ENCODE measurements around the gene ABTB2.

ABTB2 gene

GRCh38 chr11:34335801-34336200 is 22.0 kb downstream of the ABTB2 start:
- no peaks in the 10 kb centered on the region for H3K9me3 ChIP-seq
- no peak overlapping the region for H3K27ac ChIP-seq
- no peaks in the 10 kb centered on the region for H3K36me3 ChIP-seq
- H3K4me1 ChIP-seq: no peaks in the 10 kb centered on the region
- no peak overlapping the region for H3K9ac ChIP-seq
- H3K27me3 ChIP-seq: no peaks in the 10 kb centered on the region
- H3K4me2 ChIP-seq: no peak overlapping the region
- no peaks in the 10 kb centered on the region for H4K20me1 ChIP-seq
- no peak overlapping the region for H3K4me3 ChIP-seq
- TF ChIP-seq Cebpa-rat (IDR thresholded peaks at IDR 0.05): no peak

DNA sequence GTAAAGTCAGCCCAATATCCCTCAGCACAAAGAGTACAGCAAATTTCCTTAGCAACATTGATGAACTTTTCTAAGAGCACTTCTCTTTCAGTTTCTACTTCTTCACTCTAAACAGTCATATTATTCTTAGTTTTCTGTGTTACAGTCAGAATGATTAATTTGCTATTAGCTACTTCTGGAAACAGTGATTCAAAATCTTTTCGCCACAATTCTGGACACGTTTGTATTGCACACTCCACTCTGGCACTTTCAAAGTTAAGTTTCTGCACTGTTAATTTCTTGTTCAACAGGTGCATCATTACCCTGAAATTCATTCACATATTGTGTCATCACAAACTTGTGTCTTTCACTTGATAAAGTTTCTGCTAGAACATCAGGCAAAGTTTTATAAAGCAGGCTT is 22.5 kb downstream of the ABTB2 start:
- no peak overlapping the region for H3K9ac ChIP-seq
- H3K9me3 ChIP-seq: no peaks in the 10 kb centered on the region
- H3K4me3 ChIP-seq: no peak overlapping the region
- no peak overlapping the region for H3K27ac ChIP-seq
- no peak overlapping the region for H3K4me2 ChIP-seq
- no peaks in the 10 kb centered on the region for H3K27me3 ChIP-seq
- no peaks in the 10 kb centered on the region for H3K36me3 ChIP-seq
- no peak for TF ChIP-seq Cebpa-rat (IDR thresholded peaks at IDR 0.05)
- H4K20me1 ChIP-seq: no peaks in the 10 kb centered on the region
- H3K4me1 ChIP-seq: no peaks in the 10 kb centered on the region

GRCh38 chr11:34333787-34334186 is 24.0 kb downstream of the ABTB2 start:
- H3K36me3 ChIP-seq: no peaks in the 10 kb centered on the region
- H3K27ac ChIP-seq: no peak overlapping the region
- H3K4me1 ChIP-seq: no peaks in the 10 kb centered on the region
- H3K9ac ChIP-seq: no peak overlapping the region
- no peaks in the 10 kb centered on the region for H3K27me3 ChIP-seq
- H4K20me1 ChIP-seq: no peaks in the 10 kb centered on the region
- H3K4me2 ChIP-seq: no peak overlapping the region
- H3K4me3 ChIP-seq: no peak overlapping the region
- H3K9me3 ChIP-seq: no peaks in the 10 kb centered on the region
- TF ChIP-seq Cebpa-rat (IDR thresholded peaks at IDR 0.05): no peak

GRCh38 chr11:34332524-34332923 is 25.3 kb downstream of the ABTB2 start:
- Histone ChIP-seq H3K36me3 (no peaks in the 10 kb centered on the region), H3K27ac (no peak overlapping the region), H3K9ac (no peak overlapping the region), H3K4me1 (no peaks in the 10 kb centered on the region), H3K9me3 (no peaks in the 10 kb centered on the region), H3K4me3 (no peak overlapping the region), H3K4me2 (no peak overlapping the region), H4K20me1 (no peaks in the 10 kb centered on the region), H3K27me3 (no peaks in the 10 kb centered on the region)
- no peak for TF ChIP-seq Cebpa-rat (IDR thresholded peaks at IDR 0.05)

- no peaks in the 10 kb centered on the region for H3K4me1 ChIP-seq
- no peak overlapping the region for H3K4me2 ChIP-seq
- no peaks in the 10 kb centered on the region for H3K27me3 ChIP-seq
- H4K20me1 ChIP-seq: no peaks in the 10 kb centered on the region
- H3K4me3 ChIP-seq: no peak overlapping the region
- no peaks in the 10 kb centered on the region for H3K9me3 ChIP-seq
- H3K9ac ChIP-seq: no peak overlapping the region
- H3K27ac ChIP-seq: no peak overlapping the region
- no peak for TF ChIP-seq Cebpa-rat (IDR thresholded peaks at IDR 0.05)
- no peaks in the 10 kb centered on the region for H3K36me3 ChIP-seq
Measured at GRCh38 chr11:34331736-34332135, 26.1 kb downstream of the ABTB2 start.

DNA sequence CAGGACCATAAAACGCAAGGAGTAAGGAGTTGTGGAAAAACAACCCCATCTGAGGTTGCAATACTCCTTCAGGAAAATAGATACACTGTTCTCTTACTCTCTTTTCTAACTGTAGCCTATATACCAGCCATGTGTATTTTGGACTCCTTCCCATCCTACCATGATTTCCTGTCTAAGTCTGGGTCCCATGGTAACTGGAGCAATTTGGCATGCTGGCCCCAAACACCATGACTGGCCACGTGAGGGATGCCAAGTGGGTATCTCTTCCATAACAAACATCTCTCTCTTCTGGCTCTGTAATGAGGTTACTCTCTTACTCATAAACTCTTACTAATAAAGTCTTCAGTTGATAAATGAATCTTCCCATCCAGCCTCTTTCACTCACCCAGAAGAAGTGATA is 26.5 kb downstream of the ABTB2 start:
- no peaks in the 10 kb centered on the region for H3K4me1 ChIP-seq
- no peaks in the 10 kb centered on the region for H3K27me3 ChIP-seq
- no peak overlapping the region for H3K4me3 ChIP-seq
- H3K36me3 ChIP-seq: no peaks in the 10 kb centered on the region
- no peak overlapping the region for H3K9ac ChIP-seq
- H3K9me3 ChIP-seq: no peaks in the 10 kb centered on the region
- no peak for TF ChIP-seq Cebpa-rat (IDR thresholded peaks at IDR 0.05)
- no peaks in the 10 kb centered on the region for H4K20me1 ChIP-seq
- H3K4me2 ChIP-seq: no peak overlapping the region
- H3K27ac ChIP-seq: no peak overlapping the region

GRCh38 chr11:34330653-34331052 is 27.2 kb downstream of the ABTB2 start:
- Histone ChIP-seq H4K20me1 (no peaks in the 10 kb centered on the region), H3K4me1 (no peaks in the 10 kb centered on the region), H3K27me3 (no peaks in the 10 kb centered on the region), H3K36me3 (no peaks in the 10 kb centered on the region), H3K4me2 (no peak overlapping the region), H3K27ac (no peak overlapping the region), H3K9ac (no peak overlapping the region), H3K4me3 (no peak overlapping the region), H3K9me3 (no peaks in the 10 kb centered on the region)
- TF ChIP-seq Cebpa-rat (IDR thresholded peaks at IDR 0.05): no peak

DNA sequence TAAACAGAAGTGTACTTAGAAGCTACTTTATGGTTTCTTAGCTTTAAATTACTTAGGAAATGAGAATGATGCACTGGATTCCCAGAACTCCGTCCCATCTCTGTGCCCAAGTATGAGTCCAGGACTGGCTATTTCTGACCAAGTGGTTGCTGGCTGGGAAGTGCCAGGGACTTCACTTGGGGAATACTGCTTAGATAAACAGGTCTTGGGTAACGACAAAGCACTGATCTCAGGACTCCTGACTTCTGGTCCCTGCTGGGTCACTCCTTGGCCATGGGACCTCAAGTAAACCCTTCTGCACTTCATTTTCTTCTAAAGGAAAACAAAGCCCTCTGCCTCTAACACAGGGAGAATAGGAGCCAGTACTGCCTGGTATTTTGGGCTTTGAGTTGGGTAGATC is 27.9 kb downstream of the ABTB2 start:
- H3K4me1 ChIP-seq: no peaks in the 10 kb centered on the region
- no peak overlapping the region for H3K4me2 ChIP-seq
- no peak overlapping the region for H3K4me3 ChIP-seq
- TF ChIP-seq Cebpa-rat (IDR thresholded peaks at IDR 0.05): no peak
- no peaks in the 10 kb centered on the region for H3K9me3 ChIP-seq
- H3K36me3 ChIP-seq: no peaks in the 10 kb centered on the region
- no peak overlapping the region for H3K9ac ChIP-seq
- H3K27me3 ChIP-seq: no peaks in the 10 kb centered on the region
- no peaks in the 10 kb centered on the region for H4K20me1 ChIP-seq
- H3K27ac ChIP-seq: no peak overlapping the region

DNA sequence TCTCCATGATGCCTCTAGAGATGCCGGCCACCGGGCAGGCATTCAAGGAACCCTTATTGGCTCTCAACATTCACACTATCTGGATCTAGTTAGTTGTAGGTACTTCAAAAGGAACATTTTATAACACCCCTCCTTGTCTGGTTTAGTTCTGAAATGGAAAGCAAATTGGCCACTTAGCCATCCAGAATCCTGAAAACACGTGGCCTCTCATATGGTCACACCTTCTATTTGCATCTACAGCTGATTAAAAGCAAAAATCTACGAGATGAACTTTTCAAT is 29.2 kb downstream of the ABTB2 start:
- Histone ChIP-seq H4K20me1 (no peaks in the 10 kb centered on the region), H3K4me3 (no peak overlapping the region)

DNA sequence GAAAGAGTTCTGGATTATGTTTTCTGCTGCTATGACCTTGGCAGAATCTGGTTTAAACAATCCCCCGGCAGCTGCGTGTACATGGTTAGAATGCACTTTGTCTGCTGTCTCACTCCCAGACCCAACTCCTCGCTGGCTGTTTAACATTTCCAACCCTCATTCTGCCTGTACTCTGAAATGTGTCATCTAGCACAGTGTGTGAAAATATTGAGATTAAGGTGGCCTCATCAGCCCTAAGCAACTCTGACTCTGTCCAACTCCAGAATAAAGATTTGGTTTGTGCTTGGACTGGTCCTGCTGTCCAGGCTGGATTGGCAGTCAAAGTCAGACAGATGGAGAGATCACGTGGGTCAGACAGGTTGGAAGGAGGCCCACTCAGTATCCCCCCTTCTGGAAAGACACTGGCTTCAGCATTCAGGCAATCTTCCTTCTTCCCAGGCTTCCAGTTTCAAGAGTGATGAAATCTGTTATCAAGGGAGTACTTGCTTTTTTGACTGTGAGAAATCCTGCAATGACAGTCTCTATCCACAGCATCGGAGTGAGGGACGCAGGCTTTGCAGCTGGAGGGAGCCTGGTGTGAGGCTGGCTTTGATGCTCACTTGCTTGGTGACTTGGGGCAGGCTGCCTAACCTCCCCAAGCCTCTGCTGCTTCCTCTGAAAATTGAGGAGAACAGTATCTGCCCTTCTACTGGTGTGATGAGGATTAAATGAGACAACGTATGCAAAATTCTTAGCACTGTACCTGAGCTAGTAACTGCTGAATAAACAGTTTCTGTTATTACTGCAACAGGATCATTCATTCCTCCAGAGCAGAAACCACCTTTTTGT is 29.8 kb downstream of the ABTB2 start:
- H3K36me3 ChIP-seq: no peaks in the 10 kb centered on the region
- H3K9ac ChIP-seq: no peak overlapping the region
- no peaks in the 10 kb centered on the region for H3K4me1 ChIP-seq
- H3K27me3 ChIP-seq: no peaks in the 10 kb centered on the region
- no peak overlapping the region for H3K4me2 ChIP-seq
- no peaks in the 10 kb centered on the region for H4K20me1 ChIP-seq
- no peaks in the 10 kb centered on the region for H3K9me3 ChIP-seq
- no peak overlapping the region for H3K27ac ChIP-seq
- no peak overlapping the region for H3K4me3 ChIP-seq
- TF ChIP-seq Cebpa-rat (IDR thresholded peaks at IDR 0.05): no peak

More for the DNA sequence above, 29.2 kb downstream of the ABTB2 start:
- no peaks in the 10 kb centered on the region for H3K27me3 ChIP-seq
- no peaks in the 10 kb centered on the region for H3K9me3 ChIP-seq
- H3K36me3 ChIP-seq: no peaks in the 10 kb centered on the region
- no peaks in the 10 kb centered on the region for H3K4me1 ChIP-seq
- no peak overlapping the region for H3K27ac ChIP-seq
- no peak overlapping the region for H3K4me2 ChIP-seq
- TF ChIP-seq Cebpa-rat (IDR thresholded peaks at IDR 0.05): no peak
- H3K9ac ChIP-seq: no peak overlapping the region

DNA sequence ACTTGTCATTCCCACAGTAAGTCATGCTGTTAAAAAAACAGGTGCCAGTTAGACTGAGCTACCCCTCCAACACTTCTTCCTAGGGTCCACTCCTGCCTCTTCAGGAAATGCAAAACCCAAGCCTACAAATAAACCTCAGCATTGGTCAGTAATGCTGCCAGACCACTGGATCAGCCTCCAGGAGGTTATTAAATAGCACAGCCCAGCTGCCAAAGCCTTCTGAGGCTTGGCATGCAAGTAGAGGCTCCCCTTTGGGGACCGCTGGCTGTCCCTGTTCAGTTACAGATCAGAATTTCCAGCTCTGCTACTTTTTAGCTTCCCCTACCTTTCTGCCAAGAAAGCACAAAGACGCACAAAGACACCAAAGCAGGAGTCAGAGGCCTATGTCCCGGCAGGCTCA is 33.3 kb downstream of the ABTB2 start:
- Histone ChIP-seq H3K4me1 (no peaks in the 10 kb centered on the region), H3K4me2 (no peak overlapping the region), H3K9ac (no peak overlapping the region), H3K9me3 (no peaks in the 10 kb centered on the region), H3K27me3 (no peaks in the 10 kb centered on the region), H3K36me3 (no peaks in the 10 kb centered on the region), H3K27ac (no peak overlapping the region), H4K20me1 (no peaks in the 10 kb centered on the region), H3K4me3 (no peak overlapping the region)
- TF ChIP-seq Cebpa-rat (IDR thresholded peaks at IDR 0.05): no peak

Data from BLaER1 (cell line).